ENCODE results near the gene SNCAIP.

The SNCAIP gene

GRCh38 chr5:122430319-122430586, 118.2 kb downstream of the SNCAIP start:
- DNase-seq, result no peak

GRCh38 chr5:122431298-122431697, 119.3 kb downstream of the SNCAIP start:
- no peak for DNase-seq

- no peak for DNase-seq
Measured at GRCh38 chr5:122434205-122434970, 122.4 kb downstream of the SNCAIP start.

- DNase-seq, result no peak
Measured at GRCh38 chr5:122435234-122435633, 123.2 kb downstream of the SNCAIP start.

- DNase-seq, result no peak
Measured at GRCh38 chr5:122435761-122436160, 123.7 kb downstream of the SNCAIP start.

GRCh38 chr5:122436615-122437014, 124.6 kb downstream of the SNCAIP start:
- no peak for DNase-seq

- no peak for DNase-seq
Measured at GRCh38 chr5:122439645-122440044, 127.6 kb downstream of the SNCAIP start.

- no peak for DNase-seq
Measured at GRCh38 chr5:122442938-122443337, 130.9 kb downstream of the SNCAIP start.

GRCh38 chr5:122444411-122444810, 132.4 kb downstream of the SNCAIP start:
- DNase-seq, result no peak

GRCh38 chr5:122445070-122445469, 133.0 kb downstream of the SNCAIP start:
- DNase-seq, result no peak

GRCh38 chr5:122447072-122447471, 135.0 kb downstream of the SNCAIP start:
- DNase-seq, result no peak

- DNase-seq, result no peak
Measured at GRCh38 chr5:122447879-122448278, 135.8 kb downstream of the SNCAIP start.

GRCh38 chr5:122454541-122454940, 142.5 kb downstream of the SNCAIP start:
- DNase-seq, result no peak

GRCh38 chr5:122455939-122456338, 143.9 kb downstream of the SNCAIP start:
- DNase-seq, result no peak

GRCh38 chr5:122457178-122457826, 145.3 kb downstream of the SNCAIP start:
- no peak for DNase-seq

- no peak for DNase-seq
Measured at GRCh38 chr5:122458278-122458872, 146.3 kb downstream of the SNCAIP start.

GRCh38 chr5:122462486-122462885, 150.4 kb downstream of the SNCAIP start:
- no peak for DNase-seq

GRCh38 chr5:122463221-122463620, 151.2 kb downstream of the SNCAIP start:
- no peak for DNase-seq

- no peak for DNase-seq
Measured at GRCh38 chr5:122464191-122464590, 152.2 kb downstream of the SNCAIP start.

- DNase-seq, result no peak
Measured at GRCh38 chr5:122465031-122465577, 153.1 kb downstream of the SNCAIP start.

GRCh38 chr5:122465994-122466393, 154.0 kb downstream of the SNCAIP start:
- no peak for DNase-seq

GRCh38 chr5:122468351-122469116, 156.5 kb downstream of the SNCAIP start:
- no peak for DNase-seq

GRCh38 chr5:122469384-122469919, 157.4 kb downstream of the SNCAIP start:
- DNase-seq, result no peak
